GM19468 (cell line): ENCODE data around the gene AGK.

Source experiments
- ATAC-seq: cut with Tn5 transposase; IDR thresholded peaks from one replicate; pipeline ENCODE4 v1.9.1; 2021; ENCODE audit warnings: mild to moderate bottlenecking, moderate library complexity, moderate number of reproducible peaks; ENCODE audit not compliant: unreplicated experiment; ENCODE audit errors: extremely low read depth

Gene AGK

DNA sequence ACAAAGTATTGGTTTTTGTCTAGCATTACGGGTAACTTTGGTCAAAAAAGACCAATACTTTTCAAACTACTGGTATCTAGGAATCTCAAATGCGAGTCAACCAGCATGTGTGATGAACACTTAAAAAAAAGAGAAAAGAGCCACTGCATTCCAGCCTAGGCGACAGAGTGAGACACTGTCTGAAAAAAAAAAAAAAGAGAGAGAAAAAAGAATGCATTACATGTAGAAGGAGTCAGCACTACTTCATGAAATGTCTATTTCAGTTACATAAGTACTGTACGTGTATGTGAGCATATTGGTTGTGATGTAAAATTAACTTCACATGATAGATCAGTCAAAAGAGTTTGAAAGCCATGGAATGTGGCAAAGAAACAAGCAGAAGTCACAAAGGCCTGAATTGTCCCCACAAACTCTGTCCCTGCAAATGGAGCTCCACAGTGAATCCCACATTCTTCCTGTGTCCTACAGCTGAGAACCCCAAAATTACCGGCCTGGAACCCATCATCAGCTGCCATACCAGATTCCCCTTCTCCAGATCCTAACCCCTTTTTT is 149.2 kb downstream of the AGK start:
- no peak for ATAC-seq

DNA sequence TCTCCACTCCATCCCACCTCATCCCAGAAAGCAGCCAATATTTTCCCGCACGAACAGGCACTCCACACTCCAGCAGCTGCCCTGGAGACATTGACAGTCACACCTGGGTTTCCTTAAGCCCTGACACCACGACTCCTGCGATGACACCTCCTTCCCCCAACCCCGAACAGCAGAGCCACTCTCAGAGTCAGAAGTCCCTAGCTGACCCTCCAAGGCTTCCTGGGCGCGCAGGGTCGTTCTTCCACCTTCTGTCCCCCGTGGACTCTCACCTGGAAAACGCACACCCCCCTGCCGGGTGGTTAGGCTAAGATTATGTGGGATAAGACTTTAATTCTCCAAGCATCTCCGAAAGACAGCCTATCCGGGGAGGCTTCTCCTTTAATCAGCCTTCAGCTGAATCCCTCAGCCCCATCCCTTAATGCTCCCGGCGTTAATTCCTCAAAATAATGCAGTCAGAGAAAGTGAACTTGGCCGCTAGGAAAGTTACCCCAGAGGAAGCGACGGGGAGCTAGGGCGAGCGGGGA is 149.7 kb downstream of the AGK start:
- no peak for ATAC-seq

DNA sequence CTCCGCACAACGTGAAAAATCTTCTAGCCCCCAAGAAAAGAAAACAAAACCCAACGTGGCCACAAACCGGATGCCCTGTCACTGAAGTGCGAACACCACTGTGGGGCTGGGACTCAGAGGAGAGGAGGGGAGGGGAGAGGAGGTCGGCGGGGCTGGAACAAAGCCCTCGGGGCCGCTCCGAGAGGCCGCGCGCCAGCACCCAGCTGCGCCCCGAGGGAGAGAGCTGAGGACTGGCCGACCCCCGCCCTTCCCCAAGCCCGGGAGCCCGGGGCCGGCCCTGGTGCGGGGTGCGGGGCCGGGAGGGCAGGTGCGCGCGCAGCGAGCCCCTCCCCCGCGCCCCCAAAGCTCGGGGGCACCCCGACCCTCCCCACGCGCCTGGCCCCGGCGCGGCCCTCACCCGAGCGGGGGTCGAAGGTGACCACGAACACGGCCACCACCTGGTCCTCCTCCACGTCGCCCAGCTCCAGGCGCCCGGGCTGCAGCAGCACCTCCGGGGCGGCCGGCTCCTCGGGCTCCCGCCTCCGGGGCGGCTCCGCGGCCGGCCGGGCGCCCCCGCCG is 150.4 kb downstream of the AGK start:
- ATAC-seq = peak; percentile 65

DNA sequence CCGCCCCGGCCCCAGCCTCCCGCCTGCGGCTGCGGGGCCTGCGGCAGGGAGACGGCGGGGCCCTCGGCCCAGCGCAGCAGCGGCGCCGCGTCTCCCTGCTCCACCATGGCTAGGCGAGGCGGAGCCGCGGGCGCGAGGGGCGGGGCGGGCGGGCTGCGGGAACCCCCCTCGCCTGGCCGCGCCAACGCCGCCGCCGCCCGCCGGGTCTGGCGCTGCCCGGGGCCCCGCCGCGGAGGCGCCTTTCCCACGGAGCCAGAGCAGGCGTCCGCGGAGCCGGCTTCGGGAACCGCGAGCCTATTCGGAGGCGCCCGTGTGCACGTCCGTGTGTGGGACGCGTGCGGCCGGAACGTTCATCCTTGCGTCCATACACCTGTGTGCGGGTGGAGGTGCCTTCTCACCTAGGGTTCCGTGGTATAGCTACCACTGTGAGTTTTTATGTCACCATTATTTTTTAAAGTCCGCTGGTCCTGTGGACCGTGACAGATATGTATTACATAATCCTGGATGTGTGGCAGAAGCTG is 150.9 kb downstream of the AGK start, which contains the start of gene DENND11:
Gene DENND11 (minus strand): TSS at position 120 of the 521 bp plus-strand sequence. CDS start 13 bp downstream, at position 107.
- ATAC-seq = peak; percentile 81

DNA sequence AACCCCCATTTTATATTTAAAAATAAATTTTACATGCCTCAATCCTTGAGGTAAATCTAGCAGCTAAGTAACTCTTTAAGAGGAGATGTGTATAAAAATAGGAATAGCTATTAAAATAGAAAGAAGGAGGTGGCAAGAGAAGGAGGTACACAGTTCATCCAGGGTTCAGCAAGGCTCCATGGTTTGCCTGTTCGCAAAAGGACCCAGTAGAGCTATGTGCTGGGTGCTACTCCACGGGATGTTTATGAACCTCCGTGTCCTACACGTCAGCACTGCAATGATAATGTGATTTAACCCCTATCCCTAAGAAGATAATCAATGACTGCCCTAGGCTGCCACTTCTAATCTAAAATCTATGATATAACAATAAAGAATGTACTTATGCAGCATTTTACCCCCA is 151.7 kb downstream of the AGK start:
- ATAC-seq = no peak

DNA sequence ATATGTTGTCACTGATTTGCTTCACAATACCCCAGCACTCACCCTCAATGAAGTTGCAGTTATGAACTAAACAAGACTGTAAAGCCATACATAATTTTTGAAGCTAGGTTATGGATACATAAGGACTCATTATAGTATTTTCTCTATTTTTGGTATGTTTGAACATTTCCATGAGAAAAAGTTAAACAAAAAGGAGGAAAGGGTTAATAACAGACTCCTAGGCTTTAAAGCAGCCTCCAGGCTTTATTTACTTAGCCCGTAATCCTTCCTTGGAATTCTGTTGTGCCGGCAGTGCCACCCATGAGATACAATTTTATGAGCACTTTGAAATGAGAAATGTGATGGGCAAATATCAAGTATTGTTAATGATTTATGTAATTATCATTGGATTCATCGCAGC is 152.9 kb downstream of the AGK start:
- no peak for ATAC-seq

DNA sequence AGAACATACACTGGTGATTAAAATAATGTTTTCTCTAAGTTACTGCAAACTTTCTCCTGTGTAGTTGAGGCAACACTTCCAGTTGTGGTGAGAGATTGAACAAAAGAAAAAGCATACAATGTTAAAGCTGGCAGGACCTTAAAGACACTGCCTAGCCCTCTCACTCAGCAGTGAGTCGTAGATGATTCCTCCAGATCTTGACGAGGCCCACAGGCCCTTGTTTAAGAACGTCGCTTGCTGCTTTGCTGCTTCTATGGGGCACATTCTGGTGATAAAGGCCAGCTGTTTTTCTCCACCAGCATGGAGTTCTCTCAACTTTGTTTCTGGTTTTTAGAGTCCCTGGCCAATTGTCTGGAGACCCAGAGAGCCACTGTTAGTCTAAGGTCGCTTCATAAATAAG is 153.5 kb downstream of the AGK start:
- no peak for ATAC-seq
